ENCODE results near the gene SCAPER.
"Not testable (repeated sequence)": the region's sequence is repeated elsewhere in the genome, so short reads cannot be mapped to it uniquely, and the experiment has no call there.

SCAPER gene

GRCh38 chr15:76885212-76885611 lies 19.9 kb downstream of the SCAPER start:
- H3K36me3 ChIP-seq (ENCODE audit: control insufficient read depth, insufficient read depth, low read length): no peaks in the 10 kb centered on the region
- 84 to 86% methylated on average over 2 of the region's 2 CpGs for WGBS, 2 experiments (ENCODE audit: insufficient coverage in 2 of 2)
- no peaks in the 10 kb centered on the region for H3K9me3 ChIP-seq (ENCODE audit: control insufficient read depth, low read length)
- H3K4me1 ChIP-seq (ENCODE audit: control insufficient read depth, insufficient read depth, low read length, poor library complexity, severe bottlenecking): no peaks in the 10 kb centered on the region
- no peak overlapping the region for H3K4me3 ChIP-seq (ENCODE audit: extremely low read depth, insufficient read depth, low read length, poor library complexity, severe bottlenecking)
- no peak overlapping the region for H3K27ac ChIP-seq (ENCODE audit: low read depth, low read length, severe bottlenecking)

GRCh38 chr15:76875911-76876310 lies 29.2 kb downstream of the SCAPER start:
- 78 to 96% methylated on average over 5 to 20 of the region's 26 CpGs for WGBS, 2 experiments (ENCODE audit: insufficient coverage in 2 of 2)
- H3K36me3 ChIP-seq (ENCODE audit: control insufficient read depth, insufficient read depth, low read length): no peaks in the 10 kb centered on the region
- no peak overlapping the region for H3K27ac ChIP-seq (ENCODE audit: low read depth, low read length, severe bottlenecking)
- no peaks in the 10 kb centered on the region for H3K4me1 ChIP-seq (ENCODE audit: control insufficient read depth, insufficient read depth, low read length, poor library complexity, severe bottlenecking)
- no peak overlapping the region for H3K4me3 ChIP-seq (ENCODE audit: extremely low read depth, insufficient read depth, low read length, poor library complexity, severe bottlenecking)
- no peaks in the 10 kb centered on the region for H3K9me3 ChIP-seq (ENCODE audit: control insufficient read depth, low read length)

GRCh38 chr15:76873066-76873465 lies 32.1 kb downstream of the SCAPER start:
- not testable (repeated sequence) for H3K9me3 ChIP-seq (ENCODE audit: control insufficient read depth, low read length); H3K4me1 ChIP-seq (ENCODE audit: control insufficient read depth, insufficient read depth, low read length, poor library complexity, severe bottlenecking); H3K4me3 ChIP-seq (ENCODE audit: extremely low read depth, insufficient read depth, low read length, poor library complexity, severe bottlenecking); H3K36me3 ChIP-seq (ENCODE audit: control insufficient read depth, insufficient read depth, low read length); H3K27ac ChIP-seq (ENCODE audit: low read depth, low read length, severe bottlenecking)
- no CpG with 5 or more reads among the region's 2 CpGs for WGBS, 2 experiments (ENCODE audit: insufficient coverage in 2 of 2)

GRCh38 chr15:76871930-76872329 lies 33.2 kb downstream of the SCAPER start:
- Histone ChIP-seq H3K27ac (ENCODE audit: low read depth, low read length, severe bottlenecking) (no peak overlapping the region), H3K4me1 (ENCODE audit: control insufficient read depth, insufficient read depth, low read length, poor library complexity, severe bottlenecking) (no peaks in the 10 kb centered on the region), H3K36me3 (ENCODE audit: control insufficient read depth, insufficient read depth, low read length) (no peaks in the 10 kb centered on the region), H3K4me3 (ENCODE audit: extremely low read depth, insufficient read depth, low read length, poor library complexity, severe bottlenecking) (no peak overlapping the region), H3K9me3 (ENCODE audit: control insufficient read depth, low read length) (no peaks in the 10 kb centered on the region)
- no CpG with 5 or more reads among the region's 2 CpGs for WGBS, 2 experiments (ENCODE audit: insufficient coverage in 2 of 2)

GRCh38 chr15:76868740-76869139 lies 36.4 kb downstream of the SCAPER start:
- Histone ChIP-seq H3K4me1 (ENCODE audit: control insufficient read depth, insufficient read depth, low read length, poor library complexity, severe bottlenecking) (no peaks in the 10 kb centered on the region), H3K9me3 (ENCODE audit: control insufficient read depth, low read length) (no peaks in the 10 kb centered on the region), H3K27ac (ENCODE audit: low read depth, low read length, severe bottlenecking) (no peak overlapping the region)

GRCh38 chr15:76866716-76867321 lies 38.3 kb downstream of the SCAPER start:
- H3K4me3 ChIP-seq (ENCODE audit: extremely low read depth, insufficient read depth, low read length, poor library complexity, severe bottlenecking): no peak overlapping the region
- no peak overlapping the region for H3K27ac ChIP-seq (ENCODE audit: low read depth, low read length, severe bottlenecking)
- H3K9me3 ChIP-seq (ENCODE audit: control insufficient read depth, low read length): no peaks in the 10 kb centered on the region
- no peaks in the 10 kb centered on the region for H3K36me3 ChIP-seq (ENCODE audit: control insufficient read depth, insufficient read depth, low read length)
- no peaks in the 10 kb centered on the region for H3K4me1 ChIP-seq (ENCODE audit: control insufficient read depth, insufficient read depth, low read length, poor library complexity, severe bottlenecking)

More at GRCh38 chr15:76868740-76869139, 36.4 kb downstream of the SCAPER start:
- no peaks in the 10 kb centered on the region for H3K36me3 ChIP-seq (ENCODE audit: control insufficient read depth, insufficient read depth, low read length)
- no peak overlapping the region for H3K4me3 ChIP-seq (ENCODE audit: extremely low read depth, insufficient read depth, low read length, poor library complexity, severe bottlenecking)

- no peak overlapping the region for H3K4me3 ChIP-seq (ENCODE audit: extremely low read depth, insufficient read depth, low read length, poor library complexity, severe bottlenecking)
- H3K9me3 ChIP-seq (ENCODE audit: control insufficient read depth, low read length): no peaks in the 10 kb centered on the region
- H3K36me3 ChIP-seq (ENCODE audit: control insufficient read depth, insufficient read depth, low read length): no peaks in the 10 kb centered on the region
- H3K4me1 ChIP-seq (ENCODE audit: control insufficient read depth, insufficient read depth, low read length, poor library complexity, severe bottlenecking): no peaks in the 10 kb centered on the region
- WGBS, 2 experiments (ENCODE audit: insufficient coverage in 2 of 2): 100% methylated on average over 1 of the region's 2 CpGs
- no peak overlapping the region for H3K27ac ChIP-seq (ENCODE audit: low read depth, low read length, severe bottlenecking)
Measured at GRCh38 chr15:76866008-76866407, 39.1 kb downstream of the SCAPER start.

- Histone ChIP-seq H3K36me3 (ENCODE audit: control insufficient read depth, insufficient read depth, low read length) (no peaks in the 10 kb centered on the region), H3K4me3 (ENCODE audit: extremely low read depth, insufficient read depth, low read length, poor library complexity, severe bottlenecking) (no peak overlapping the region), H3K4me1 (ENCODE audit: control insufficient read depth, insufficient read depth, low read length, poor library complexity, severe bottlenecking) (no peaks in the 10 kb centered on the region), H3K27ac (ENCODE audit: low read depth, low read length, severe bottlenecking) (no peak overlapping the region), H3K9me3 (ENCODE audit: control insufficient read depth, low read length) (no peaks in the 10 kb centered on the region)
- 60% methylated on average over 3 to 4 of the region's 4 CpGs for WGBS, 2 experiments (ENCODE audit: insufficient coverage in 2 of 2)
Measured at GRCh38 chr15:76865548-76865991, 39.6 kb downstream of the SCAPER start.

- Histone ChIP-seq H3K4me3 (ENCODE audit: extremely low read depth, insufficient read depth, low read length, poor library complexity, severe bottlenecking) (no peak overlapping the region), H3K27ac (ENCODE audit: low read depth, low read length, severe bottlenecking) (no peak overlapping the region), H3K36me3 (ENCODE audit: control insufficient read depth, insufficient read depth, low read length) (no peaks in the 10 kb centered on the region), H3K9me3 (ENCODE audit: control insufficient read depth, low read length) (no peaks in the 10 kb centered on the region), H3K4me1 (ENCODE audit: control insufficient read depth, insufficient read depth, low read length, poor library complexity, severe bottlenecking) (no peaks in the 10 kb centered on the region)
Measured at GRCh38 chr15:76864586-76864985, 40.6 kb downstream of the SCAPER start.

- H3K4me3 ChIP-seq (ENCODE audit: extremely low read depth, insufficient read depth, low read length, poor library complexity, severe bottlenecking): no peak overlapping the region
- WGBS, 2 experiments (ENCODE audit: insufficient coverage in 2 of 2): 96 to 100% methylated on average over 1 to 2 of the region's 2 CpGs
Measured at GRCh38 chr15:76863693-76864092, 41.4 kb downstream of the SCAPER start.

GRCh38 chr15:76863123-76863522 lies 42.0 kb downstream of the SCAPER start:
- H3K27ac ChIP-seq (ENCODE audit: low read depth, low read length, severe bottlenecking): no peak overlapping the region
- no peaks in the 10 kb centered on the region for H3K36me3 ChIP-seq (ENCODE audit: control insufficient read depth, insufficient read depth, low read length)
- WGBS, 2 experiments (ENCODE audit: insufficient coverage in 2 of 2): 90 to 100% methylated on average over 1 to 2 of the region's 4 CpGs
- H3K4me3 ChIP-seq (ENCODE audit: extremely low read depth, insufficient read depth, low read length, poor library complexity, severe bottlenecking): no peak overlapping the region
- no peaks in the 10 kb centered on the region for H3K4me1 ChIP-seq (ENCODE audit: control insufficient read depth, insufficient read depth, low read length, poor library complexity, severe bottlenecking)
- no peaks in the 10 kb centered on the region for H3K9me3 ChIP-seq (ENCODE audit: control insufficient read depth, low read length)

More at GRCh38 chr15:76863693-76864092, 41.4 kb downstream of the SCAPER start:
- Histone ChIP-seq H3K36me3 (ENCODE audit: control insufficient read depth, insufficient read depth, low read length) (no peaks in the 10 kb centered on the region), H3K27ac (ENCODE audit: low read depth, low read length, severe bottlenecking) (no peak overlapping the region), H3K4me1 (ENCODE audit: control insufficient read depth, insufficient read depth, low read length, poor library complexity, severe bottlenecking) (no peaks in the 10 kb centered on the region), H3K9me3 (ENCODE audit: control insufficient read depth, low read length) (no peaks in the 10 kb centered on the region)

Measured in mesodermal cell (in vitro differentiated cells).